Measurements from ENCODE around the gene TLDC2. TPM values are rescaled to one million over a fixed set of nuclear protein-coding genes. Genes with fewer than 3 reads are reported as not detected.

The TLDC2 gene
- total RNA-seq, 1 experiment from 2014 or later = 1.1 TPM

DNA sequence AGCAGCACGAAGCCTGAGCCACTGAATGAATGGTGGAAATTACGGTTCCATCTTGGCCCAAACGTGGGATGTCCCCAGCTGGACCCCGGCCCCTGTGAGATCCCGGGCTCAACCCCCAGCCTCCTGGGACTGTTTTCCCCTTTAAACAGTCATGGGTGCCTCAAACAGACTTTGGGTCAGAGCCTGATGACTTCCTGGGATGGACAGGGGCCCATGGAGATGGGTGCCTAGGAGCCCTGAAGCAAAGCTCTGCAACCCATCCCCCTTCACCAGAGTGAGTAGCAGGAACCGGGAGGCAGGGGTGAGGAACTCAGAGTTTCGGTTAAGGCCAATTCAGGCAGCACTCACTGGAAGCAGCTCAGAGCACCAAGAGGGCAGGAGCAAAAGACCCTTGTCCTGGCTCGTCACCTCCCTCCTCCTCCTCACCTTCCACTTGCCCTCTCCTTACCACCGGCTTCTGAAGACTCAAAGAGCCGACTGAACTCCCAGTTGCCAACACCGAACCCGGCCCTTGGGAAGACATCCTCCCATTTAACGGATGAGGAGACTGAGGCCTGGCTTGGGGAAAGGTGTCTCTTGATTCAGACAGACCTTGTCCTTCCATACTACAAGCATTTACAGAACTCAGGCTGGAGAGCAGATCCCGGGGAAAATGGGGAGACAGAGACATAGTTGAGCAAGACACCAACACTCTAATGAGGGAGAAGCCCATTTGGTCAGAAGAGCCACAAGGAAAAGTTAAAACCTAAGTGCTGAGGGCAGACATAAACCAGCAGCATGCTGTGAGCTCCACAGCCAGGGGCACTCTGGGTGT is 14.9 kb upstream of the TLDC2 start:
- H3K4me1 Mint-ChIP-seq (ENCODE audit: low read depth, unreplicated experiment) = peaks cover 35% of the 10 kb centered on the region
- H3K9me3 Mint-ChIP-seq (ENCODE audit: low read depth, unreplicated experiment) = no peaks in the 10 kb centered on the region
- TF ChIP-seq, protein P1, sequence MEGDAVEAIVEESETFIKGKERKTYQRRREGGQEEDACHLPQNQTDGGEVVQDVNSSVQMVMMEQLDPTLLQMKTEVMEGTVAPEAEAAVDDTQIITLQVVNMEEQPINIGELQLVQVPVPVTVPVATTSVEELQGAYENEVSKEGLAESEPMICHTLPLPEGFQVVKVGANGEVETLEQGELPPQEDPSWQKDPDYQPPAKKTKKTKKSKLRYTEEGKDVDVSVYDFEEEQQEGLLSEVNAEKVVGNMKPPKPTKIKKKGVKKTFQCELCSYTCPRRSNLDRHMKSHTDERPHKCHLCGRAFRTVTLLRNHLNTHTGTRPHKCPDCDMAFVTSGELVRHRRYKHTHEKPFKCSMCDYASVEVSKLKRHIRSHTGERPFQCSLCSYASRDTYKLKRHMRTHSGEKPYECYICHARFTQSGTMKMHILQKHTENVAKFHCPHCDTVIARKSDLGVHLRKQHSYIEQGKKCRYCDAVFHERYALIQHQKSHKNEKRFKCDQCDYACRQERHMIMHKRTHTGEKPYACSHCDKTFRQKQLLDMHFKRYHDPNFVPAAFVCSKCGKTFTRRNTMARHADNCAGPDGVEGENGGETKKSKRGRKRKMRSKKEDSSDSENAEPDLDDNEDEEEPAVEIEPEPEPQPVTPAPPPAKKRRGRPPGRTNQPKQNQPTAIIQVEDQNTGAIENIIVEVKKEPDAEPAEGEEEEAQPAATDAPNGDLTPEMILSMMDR (IDR thresholded peaks at IDR 0.05; ENCODE audit: unreplicated experiment) = no peak
- DNase-seq = no peak
- no TSS peak for BruUV-seq (replicated peaks)
- intact Hi-C loops (cut with micrococcal nuclease; ENCODE audit: unreplicated experiment) = no loop called here
- H3K27me3 Mint-ChIP-seq (ENCODE audit: unreplicated experiment) = peaks cover 16% of the 10 kb centered on the region
- no peak overlapping the region for H3K27ac Mint-ChIP-seq (ENCODE audit: unreplicated experiment)
- peaks cover 16% of the 10 kb centered on the region for H3K36me3 Mint-ChIP-seq (ENCODE audit: insufficient read depth, unreplicated experiment)
- CTCF ChIA-PET = interaction anchor here (1.3 to 2.3 kb wide), 2 partner anchors 25 to 52 kb away, joined by 4 to 5 read pairs; no protein-coding TSS in a partner anchor
- H3K4me3 Mint-ChIP-seq (ENCODE audit: low read depth, unreplicated experiment) = peak overlapping the region; percentile 16

DNA sequence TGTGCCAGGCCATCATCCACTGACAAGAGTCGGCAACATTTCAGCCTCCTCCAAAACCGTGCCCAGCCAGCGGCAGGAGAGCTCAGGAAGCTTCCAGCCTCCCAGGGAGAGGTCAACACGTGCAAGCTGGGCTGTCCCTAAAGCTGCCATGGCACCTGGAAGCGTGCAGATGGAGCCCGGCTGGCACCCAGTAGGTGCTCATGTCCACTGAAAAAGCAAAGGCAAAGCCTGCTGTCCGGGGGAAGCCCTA is 14.4 kb upstream of the TLDC2 start:
- intact Hi-C loops (cut with micrococcal nuclease; ENCODE audit: unreplicated experiment) = no loop called here
- Mint-ChIP-seq H3K4me3 (ENCODE audit: low read depth, unreplicated experiment) (peak overlapping the region; percentile 16), H3K27me3 (ENCODE audit: unreplicated experiment) (peaks cover 19% of the 10 kb centered on the region), H3K36me3 (ENCODE audit: insufficient read depth, unreplicated experiment) (peaks cover 16% of the 10 kb centered on the region), H3K27ac (ENCODE audit: unreplicated experiment) (no peak overlapping the region), H3K4me1 (ENCODE audit: low read depth, unreplicated experiment) (peaks cover 35% of the 10 kb centered on the region), H3K9me3 (ENCODE audit: low read depth, unreplicated experiment) (no peaks in the 10 kb centered on the region)
- no TSS peak for BruUV-seq (replicated peaks)
- CTCF ChIA-PET = interaction anchor here (1.3 to 2.3 kb wide), 2 partner anchors 25 to 53 kb away, joined by 4 to 5 read pairs; no protein-coding TSS in a partner anchor
- TF ChIP-seq, protein P1 (IDR thresholded peaks at IDR 0.05; ENCODE audit: unreplicated experiment) = no peak
- DNase-seq = no peak

DNA sequence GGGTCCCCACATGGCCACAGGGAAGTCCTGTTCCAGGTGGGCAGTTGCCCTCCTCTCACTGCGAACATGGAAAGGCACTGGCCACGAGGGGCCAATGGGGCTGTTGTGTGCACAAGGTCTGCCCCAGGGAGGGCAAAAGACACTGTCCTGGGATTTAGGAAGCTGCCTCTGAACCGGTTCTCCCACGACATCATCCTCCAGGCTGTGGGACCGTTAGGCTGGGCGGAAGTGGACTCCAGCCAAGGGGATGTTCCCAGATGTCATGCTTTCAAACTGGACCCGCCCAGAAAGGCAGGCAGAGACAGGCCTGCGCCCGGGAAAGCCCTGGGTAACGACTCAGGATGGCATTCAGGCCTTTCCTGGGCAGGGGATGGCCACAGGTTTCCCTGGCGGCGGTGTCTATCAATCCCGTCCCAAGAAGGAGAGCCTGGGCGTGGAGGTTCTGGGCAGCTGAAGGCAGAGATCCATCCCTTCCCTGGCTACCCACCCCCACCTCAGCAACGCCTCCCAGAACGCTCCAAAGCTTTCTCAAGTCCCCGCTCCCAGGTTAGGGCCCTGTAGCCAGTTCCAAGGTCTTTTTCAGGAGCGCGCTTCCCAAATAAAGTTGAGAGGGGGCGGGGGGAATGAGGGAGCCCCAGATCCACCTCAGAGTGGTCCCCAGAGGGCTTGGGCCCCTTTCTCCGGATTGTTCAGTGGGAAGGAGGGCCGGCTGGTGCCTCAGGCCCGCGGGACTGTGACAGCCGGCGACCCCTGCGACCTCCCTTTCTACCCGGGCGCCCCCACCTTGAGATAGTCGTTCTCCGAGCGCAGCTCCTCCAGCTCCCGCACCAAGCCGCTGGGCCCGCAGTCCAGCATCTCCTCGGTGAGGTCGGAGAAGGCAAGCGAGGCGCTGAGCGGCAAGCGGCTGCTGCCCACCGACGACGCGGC is 13.8 kb upstream of the TLDC2 start:
- peak overlapping the region; percentile 16 for H3K4me3 Mint-ChIP-seq (ENCODE audit: low read depth, unreplicated experiment)
- intact Hi-C loops (cut with micrococcal nuclease; ENCODE audit: unreplicated experiment) = no loop called here
- TF ChIP-seq, protein P1 (IDR thresholded peaks at IDR 0.05; ENCODE audit: unreplicated experiment) = no peak
- no TSS peak for BruUV-seq (replicated peaks)
- H3K27ac Mint-ChIP-seq (ENCODE audit: unreplicated experiment) = no peak overlapping the region
- H3K27me3 Mint-ChIP-seq (ENCODE audit: unreplicated experiment) = peaks cover 19% of the 10 kb centered on the region
- H3K36me3 Mint-ChIP-seq (ENCODE audit: insufficient read depth, unreplicated experiment) = peaks cover 16% of the 10 kb centered on the region
- DNase-seq = no peak
- CTCF ChIA-PET = interaction anchor here (1.3 to 2.3 kb wide), 2 partner anchors 26 to 54 kb away, joined by 4 to 5 read pairs; no protein-coding TSS in a partner anchor
- H3K4me1 Mint-ChIP-seq (ENCODE audit: low read depth, unreplicated experiment) = peaks cover 35% of the 10 kb centered on the region
- H3K9me3 Mint-ChIP-seq (ENCODE audit: low read depth, unreplicated experiment) = no peaks in the 10 kb centered on the region

DNA sequence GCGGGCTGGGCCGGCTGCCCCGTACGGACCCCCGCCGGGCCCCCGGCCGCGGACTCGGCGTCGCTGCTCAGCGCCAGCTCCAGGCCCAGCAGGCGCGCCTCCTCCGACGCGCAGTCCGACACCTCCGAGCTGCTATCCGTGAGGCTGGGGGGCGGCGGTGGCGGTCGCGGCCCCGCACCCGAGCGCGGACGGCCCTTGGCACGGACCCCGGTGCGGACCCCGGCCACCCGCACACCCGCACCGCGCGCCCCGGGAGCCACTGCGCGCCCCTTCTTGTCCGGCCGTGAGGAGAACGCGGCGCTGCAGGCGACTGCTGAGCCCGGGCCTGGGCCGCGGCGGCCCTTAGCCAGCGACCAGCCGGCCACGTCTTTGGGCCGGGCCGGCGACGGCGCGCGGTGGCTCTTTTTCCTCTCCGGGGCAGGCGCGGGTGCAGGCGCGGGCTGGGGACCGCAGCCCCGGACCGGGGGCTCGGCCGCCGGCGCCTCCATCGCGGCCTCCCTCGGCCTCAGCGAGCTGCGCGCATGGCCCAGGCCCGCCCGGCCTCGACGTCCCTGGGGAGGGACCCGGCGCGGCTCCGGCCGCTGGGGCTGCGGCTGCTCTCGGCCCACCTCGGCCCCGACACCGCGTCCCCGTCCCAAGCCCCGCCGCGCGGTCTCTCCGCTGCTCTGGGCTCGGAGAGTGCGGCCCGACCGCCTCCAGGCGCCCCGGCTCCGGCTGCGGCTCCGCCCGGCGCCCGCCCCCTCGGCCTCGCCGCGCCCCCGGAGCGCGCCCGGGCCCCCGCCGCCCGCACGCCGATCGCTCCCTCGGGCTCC is 12.9 kb upstream of the TLDC2 start:
- intact Hi-C loops (cut with micrococcal nuclease; ENCODE audit: unreplicated experiment) = no loop called here
- no TSS peak for BruUV-seq (replicated peaks)
- Mint-ChIP-seq H3K4me3 (ENCODE audit: low read depth, unreplicated experiment) (peak overlapping the region; percentile 76), H3K27ac (ENCODE audit: unreplicated experiment) (no peak overlapping the region), H3K4me1 (ENCODE audit: low read depth, unreplicated experiment) (peaks cover 35% of the 10 kb centered on the region), H3K9me3 (ENCODE audit: low read depth, unreplicated experiment) (no peaks in the 10 kb centered on the region), H3K36me3 (ENCODE audit: insufficient read depth, unreplicated experiment) (peaks cover 16% of the 10 kb centered on the region), H3K27me3 (ENCODE audit: unreplicated experiment) (peaks cover 19% of the 10 kb centered on the region)
- TF ChIP-seq, protein P1 (IDR thresholded peaks at IDR 0.05; ENCODE audit: unreplicated experiment) = no peak
- no peak for DNase-seq
- CTCF ChIA-PET = interaction anchor here (0.5 to 2.1 kb wide), 13 partner anchors 10 to 250 kb away, joined by 3 to 24 read pairs (median 5); partner anchors contain the start of genes DSN1 and TLDC2

Data from Calu3 (cell line).